Stimulated activated CD8-positive, alpha-beta memory T cell treated with anti-CD3 and anti-CD28 coated beads, Interleukin-2, amount 100 ng/mL, for 1 hour (primary cell): Measurements from ENCODE around the gene AKR1C1.
"Not testable (repeated sequence)": the region's sequence is repeated elsewhere in the genome, so short reads cannot be mapped to it uniquely, and the experiment has no call there.

ENCODE experiments used
- DNase-seq, 2 donors: peaks; one replicate each; pipeline ENCODE4 v3.0.0-alpha.2; 2020; ENCODE audit warnings: low read depth in 2 of 2

Gene AKR1C1

DNA sequence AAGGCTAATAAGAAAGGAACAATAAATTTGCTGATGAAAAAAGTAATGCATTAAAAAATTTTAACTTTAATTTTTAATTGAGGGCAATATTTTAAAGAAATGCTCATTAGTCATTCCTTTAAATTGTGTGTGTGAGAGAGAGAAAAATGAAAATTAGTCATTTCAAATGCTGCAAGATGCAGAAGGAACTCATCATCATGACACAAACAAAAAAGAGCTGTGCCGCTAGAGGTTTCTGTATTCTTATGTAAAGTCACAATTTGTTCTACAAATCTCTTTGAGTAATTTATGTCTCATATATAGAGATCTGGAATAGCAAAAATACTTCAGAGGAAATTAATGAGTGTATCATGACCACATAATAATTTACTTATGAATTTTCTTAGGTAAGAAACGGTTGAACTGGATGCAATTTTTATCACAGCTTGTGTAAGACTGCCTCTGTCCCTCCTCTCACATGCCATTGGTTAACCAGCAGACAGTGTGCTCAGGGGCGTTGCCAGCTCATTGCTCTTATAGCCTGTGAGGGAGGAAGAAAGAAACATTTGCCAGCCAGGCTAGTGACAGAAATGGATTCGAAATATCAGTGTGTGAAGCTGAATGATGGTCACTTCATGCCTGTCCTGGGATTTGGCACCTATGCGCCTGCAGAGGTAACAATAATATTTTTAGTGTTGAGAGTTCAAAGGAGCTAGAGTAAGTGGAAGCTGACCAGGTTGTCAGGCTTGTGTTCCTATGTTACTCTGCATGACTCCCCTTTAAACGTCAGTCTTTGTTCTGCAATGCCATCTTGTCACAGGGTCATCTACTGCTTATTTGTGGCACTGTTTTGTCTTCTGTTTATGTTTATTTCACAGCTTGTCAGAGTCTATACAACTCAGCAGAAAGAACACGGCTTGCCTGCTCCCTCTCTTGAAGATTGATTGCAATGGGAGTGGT lies at the start of gene AKR1C1:
Gene AKR1C1, plus strand, starts transcription at position 540 of the 939 bp plus-strand sequence. Its CDS starts 30 bp downstream, at position 570.
- not testable (repeated sequence) for DNase-seq

DNA sequence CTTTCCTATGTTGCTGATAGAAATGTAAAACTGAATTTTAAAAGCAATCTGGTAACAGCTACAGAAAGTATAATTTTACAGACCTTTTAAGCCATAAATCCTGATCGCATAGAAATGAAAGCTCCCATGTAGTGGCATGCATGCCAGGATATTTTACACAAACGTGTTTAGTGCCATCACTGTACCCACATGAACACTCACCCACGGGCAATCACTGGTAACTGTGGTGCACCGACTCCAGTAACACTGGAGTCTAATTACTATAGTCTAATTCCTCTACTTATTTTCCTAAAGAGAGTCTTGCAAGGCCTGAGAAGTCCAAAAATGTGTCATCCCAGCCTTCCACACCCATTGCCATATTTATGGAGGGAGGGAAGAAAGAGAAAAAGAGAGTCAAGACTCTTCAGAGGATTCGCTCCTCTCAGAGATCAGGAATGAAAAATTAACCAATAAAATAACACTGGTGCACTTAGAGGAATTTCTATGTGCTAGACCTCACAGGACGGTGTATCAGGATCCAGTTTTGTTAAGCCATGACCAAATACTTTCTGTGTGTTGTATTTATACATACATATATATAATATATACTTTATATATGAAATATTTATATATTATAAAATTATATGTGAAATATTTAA lies 48.9 kb upstream of the AKR1C1 start:
- DNase-seq, result no peak

DNA sequence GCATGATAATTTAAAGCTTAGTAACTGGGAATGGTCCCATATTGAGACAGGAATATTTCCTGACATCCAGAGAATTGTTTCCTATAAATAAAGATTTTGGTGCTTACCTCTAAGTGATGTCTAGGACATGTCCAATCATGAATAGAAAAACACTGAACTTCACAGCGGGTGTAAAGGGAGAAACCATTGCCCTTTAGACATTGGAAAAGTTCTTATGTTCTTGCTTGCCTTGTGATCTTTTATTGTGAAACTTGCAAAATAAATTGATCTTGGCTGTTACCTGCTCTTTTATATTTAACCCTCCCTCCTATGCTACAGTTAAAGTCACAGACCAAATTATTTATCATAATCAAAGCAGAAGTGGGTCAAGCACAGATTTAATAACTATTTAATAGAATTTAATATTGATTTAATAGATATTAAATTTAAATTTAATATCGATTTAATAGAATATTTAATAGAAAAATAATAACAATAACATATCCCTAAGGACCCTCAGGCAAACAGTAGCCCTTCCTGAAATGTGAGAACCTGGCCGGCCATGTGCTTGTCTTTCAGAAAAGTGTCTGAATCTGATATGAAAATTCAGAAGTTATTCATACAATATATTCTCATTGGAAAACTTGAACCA lies 47.0 kb upstream of the AKR1C1 start:
- DNase-seq, result no peak

DNA sequence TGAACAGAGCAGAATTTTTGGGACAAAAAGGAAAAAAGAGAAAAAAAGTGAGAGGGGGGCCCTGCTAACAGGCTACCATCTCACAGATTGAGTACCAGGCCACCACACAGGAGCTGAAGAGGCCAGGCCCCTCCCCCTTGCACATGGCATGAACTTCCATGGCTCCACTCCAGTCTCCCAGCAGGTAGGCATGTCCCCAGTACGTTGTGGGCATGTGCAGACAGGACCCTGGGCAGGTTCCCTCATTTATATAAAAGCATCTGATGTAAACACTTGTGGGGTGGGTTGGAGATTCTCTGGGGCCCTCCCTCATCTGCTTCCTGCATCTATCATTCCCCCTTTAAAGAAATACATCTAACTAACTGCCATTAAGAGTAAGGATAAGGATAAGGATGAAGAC lies 45.0 kb upstream of the AKR1C1 start:
- no peak for DNase-seq

DNA sequence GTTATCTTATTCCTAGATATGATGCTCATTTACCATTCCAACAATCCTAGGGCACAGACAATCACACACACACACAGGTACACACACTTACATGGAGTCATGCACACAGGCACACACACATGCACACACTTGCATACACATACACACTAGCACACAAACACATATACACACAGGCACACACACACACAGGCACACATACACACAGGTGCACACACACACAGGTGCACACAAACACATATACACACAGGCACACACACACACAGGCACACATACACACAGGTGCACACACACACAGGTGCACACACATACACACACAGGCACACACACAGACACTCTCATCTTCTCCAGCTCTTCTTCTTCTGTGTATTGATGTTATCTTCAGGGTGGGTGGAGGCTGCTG lies 38.7 kb upstream of the AKR1C1 start:
- DNase-seq, result not testable (repeated sequence)

DNA sequence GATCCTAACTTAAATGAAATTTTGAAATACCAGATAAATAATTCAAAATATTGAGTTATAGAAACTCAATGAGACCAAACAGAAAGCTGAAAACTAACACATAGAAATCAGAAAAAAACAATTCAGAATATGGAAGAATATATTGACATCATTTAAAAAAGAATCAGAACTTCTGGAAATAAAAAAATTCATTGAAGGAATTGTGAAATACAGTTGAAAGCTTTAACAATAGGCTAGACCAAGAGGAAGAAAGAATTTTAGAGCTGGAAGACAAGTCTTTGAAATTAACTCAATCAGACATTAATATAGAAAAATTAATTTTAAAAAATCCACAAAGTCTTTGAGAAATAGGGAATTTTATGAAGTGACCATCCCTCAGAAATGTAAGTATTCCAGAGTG lies 36.8 kb upstream of the AKR1C1 start:
- no peak for DNase-seq

DNA sequence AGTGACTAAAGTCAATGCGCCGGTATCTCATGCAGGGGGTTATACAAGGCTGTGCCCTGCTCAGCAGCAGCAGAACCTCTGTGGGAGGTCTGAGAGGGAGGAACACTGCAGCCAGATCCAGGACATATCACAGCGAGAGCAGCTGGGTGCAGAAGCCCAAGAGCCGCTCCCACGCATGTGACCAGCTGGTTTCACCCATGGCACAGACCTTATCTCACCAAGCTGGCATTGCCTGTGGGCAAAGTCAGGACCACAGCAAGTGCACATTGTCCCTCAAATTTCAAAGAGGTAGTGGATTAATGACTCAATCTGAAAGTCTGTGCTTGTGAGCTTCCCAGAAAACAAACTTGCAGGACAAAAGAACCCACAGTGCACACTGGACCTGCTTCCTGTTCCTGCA lies 31.6 kb upstream of the AKR1C1 start:
- DNase-seq, result no peak

DNA sequence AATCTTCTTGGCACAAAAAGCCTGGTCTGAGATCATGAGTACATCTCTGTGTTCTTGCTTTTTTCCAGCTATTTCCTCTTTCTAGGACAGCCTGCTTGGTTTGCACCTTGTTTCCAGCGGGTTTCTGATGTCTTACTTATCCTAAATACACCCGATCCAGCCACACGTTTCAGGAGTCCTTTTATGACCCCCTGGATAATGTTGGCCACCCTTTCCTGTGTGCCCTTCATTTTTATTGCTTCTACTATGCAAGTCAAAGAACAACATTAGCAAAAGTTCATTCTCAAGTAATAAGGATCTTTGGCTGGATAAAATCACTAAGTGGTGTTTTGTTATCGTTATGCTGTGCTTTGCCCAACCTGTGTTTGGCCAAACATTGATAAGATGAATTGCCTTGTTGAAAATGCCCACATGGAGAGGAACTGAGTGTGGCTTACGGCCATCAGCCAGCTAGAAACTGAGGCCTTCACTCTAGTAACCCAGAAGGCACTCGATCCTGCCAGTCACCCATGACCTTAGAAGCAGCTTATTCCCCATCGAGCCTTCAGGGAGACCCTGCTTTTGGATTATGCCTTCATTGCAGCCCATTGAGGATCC lies 28.7 kb upstream of the AKR1C1 start:
- DNase-seq, result no peak

DNA sequence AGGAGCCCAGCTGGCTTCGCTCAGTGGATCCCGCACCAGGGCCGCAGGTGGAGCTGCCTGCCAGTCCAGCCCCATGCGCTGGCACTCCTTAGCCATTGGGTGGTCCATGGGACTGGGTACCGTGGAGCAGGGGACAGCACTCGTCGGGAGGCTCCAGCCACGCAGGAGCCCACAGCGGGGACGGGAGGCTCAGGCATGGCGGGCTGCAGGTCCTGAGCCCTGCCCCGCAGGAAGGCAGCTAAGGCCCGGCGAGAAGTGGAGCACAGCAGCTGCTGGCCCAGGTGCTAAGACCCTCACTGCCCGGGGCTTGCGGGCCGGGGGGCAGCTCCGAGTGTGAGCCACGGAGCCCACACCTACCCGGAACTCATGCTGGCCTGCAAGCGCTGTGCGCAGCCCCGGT lies 25.9 kb upstream of the AKR1C1 start:
- DNase-seq, result no peak

DNA sequence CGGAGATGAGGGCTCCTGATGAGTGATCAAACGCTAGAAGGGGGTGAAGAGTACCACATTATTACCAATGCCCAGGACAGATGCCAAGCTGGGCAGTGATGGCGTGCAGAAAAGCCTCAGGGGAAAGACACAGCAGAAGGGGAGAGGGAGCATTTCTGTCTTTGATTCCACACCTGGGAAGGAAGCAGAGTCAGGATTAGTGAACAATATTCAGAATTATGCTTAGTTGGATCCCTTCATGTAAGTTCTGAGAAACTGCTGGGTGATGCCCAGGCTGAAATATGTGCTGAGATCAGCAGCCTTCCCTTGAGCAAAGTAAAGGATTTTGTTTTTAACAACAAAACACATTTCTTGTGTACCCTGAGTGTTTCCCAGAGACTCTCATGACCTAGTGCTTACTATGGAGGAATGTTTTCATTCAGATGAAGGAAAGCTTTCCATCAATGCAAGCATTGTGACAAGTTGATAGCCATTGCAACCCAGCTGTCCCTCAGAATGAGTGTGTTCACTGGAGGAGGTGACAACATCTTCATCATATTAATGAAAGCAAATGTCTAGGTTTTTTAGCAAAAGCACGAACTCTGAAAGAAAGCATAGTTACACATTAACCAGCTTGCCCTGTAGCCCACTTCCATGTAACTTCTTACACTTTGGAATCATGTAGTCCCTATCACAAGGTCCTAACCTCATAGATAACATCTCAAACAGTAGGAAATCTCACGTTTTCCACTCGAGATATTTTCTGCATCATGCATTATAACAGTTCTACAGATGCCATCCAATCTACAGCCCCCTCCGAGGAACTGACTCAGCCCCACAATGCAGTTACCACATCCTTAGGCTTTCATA lies 23.8 kb upstream of the AKR1C1 start:
- DNase-seq, result no peak

DNA sequence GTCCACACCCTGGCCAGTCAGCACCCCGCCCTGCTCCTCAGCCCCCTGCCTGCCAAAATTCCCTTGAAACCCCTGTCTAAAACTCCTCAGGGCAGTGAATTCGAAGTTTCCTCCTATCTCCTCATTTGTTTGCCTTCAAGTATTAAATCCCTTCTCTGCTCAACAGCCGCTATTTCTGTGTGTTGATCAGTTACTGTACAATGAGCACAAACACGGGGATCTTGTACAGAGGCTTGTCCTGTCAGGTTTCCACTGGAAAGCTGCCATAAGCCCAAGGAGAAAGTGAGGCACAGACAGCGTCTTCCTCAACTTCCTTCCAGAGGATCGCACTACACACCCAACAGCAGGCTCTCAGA lies 23.2 kb upstream of the AKR1C1 start:
- not testable (repeated sequence) for DNase-seq

DNA sequence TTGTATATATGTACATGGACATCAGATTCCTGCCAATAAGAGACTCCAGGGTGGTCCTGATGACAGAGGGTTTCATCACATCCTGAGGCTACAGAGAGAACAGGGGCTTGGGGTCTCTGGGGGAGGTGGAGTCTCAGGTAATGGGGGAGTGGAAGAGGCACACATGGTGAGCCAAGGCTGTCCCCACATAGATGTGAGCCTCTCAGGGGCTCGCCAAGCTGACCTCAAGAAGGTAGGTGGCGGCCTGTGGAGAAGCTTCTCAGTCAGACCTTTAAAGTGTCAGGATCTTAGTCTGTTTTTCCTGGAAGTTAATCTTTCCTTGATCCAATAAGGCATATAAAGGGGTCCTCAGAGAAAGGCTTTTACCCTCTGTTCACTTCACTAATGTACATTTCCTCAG lies 22.3 kb upstream of the AKR1C1 start:
- DNase-seq, result not testable (repeated sequence)

DNA sequence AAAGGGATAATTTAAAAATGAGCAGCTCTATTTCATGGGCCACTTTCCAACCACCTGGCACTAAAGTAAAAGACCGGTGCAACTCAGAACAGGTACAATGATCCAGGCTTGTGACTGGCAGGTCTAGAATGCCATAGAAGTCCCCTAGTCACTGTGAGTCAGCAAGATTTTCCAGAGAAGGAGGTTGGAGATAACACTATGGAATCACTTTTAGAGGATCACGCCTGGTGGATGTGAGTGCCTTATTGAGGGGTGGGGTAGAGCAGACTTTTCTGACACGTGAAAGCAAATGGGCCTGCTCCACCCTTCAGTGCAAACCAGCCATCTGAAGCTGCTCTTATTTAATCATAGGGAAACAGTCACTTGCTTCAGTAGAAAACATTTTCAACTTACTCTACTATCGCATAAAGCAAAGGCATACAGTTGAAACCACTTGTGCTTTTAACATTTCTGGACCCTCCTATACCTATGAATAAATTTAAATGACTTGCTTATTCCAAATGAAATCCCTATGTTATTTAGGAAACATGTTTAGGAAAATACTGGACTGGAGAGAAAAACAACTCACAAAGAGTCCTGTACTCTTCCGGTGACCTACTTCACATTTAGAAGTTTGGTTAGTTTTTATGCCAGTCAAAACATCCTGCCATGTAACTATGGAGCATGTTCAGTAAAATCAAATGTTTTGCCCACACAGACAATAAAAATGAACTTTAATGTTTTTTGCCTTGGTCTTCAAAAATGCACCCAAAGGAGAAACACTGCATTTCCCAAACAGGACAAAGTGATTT lies 21.5 kb upstream of the AKR1C1 start:
- DNase-seq, result no peak

DNA sequence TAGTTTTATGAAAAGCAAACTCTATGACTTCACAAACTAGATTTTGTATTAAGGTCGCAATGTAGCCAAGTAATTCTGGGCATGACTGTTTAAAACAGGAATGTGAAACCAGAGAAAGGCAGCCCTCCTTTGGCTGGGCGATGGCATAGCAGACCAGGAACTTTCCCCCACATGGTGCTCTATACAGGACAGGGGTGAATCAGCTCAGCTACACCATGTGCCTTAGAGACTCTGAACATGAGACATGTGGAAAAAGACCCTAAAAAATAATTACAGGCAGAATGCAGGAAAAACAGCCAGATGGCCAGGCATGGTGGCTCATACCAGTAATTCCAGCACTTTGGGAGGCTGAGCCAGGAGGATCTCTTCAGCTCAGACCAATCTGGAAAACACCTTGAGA lies 20.3 kb upstream of the AKR1C1 start:
- DNase-seq, result not testable (repeated sequence)

DNA sequence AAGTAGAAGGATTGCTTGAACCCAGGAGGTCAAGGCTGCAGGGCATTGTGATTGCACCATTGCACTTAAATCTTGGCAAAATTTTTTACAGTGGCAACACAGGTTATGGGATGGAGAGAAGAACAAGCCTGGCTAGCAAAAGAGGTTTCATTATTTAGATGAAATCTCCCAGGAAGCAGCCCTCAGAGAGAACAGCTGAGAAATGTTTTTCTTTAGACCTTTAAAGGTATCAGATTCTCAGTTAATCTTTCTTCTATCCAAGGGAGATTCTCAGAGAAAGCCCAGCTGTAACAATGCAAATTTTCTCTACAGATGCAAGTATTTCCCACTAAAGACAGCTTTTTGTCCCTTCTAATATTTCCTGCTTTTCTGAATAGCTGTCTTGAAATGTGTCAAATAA lies 19.8 kb upstream of the AKR1C1 start:
- DNase-seq, result not testable (repeated sequence)

DNA sequence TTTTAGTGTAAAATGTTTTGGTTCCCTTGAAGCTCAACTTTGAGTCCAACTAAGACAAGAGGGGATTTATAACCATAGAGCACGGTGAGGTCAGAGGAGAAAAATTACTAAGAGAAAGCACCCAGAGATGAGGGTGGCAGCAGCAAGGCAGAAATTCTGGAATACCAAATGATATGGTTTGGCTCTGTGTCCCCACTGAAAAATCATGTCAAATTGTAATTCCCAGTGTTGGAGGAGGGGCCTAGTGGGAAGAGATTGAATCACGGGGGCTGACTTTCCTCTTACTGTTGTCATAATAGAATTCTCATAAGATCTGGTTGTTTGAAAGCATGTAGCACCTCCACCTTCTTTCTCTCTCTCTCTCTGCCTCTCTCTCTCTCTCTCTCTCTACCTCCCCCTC lies 19.4 kb upstream of the AKR1C1 start:
- DNase-seq, result no peak

DNA sequence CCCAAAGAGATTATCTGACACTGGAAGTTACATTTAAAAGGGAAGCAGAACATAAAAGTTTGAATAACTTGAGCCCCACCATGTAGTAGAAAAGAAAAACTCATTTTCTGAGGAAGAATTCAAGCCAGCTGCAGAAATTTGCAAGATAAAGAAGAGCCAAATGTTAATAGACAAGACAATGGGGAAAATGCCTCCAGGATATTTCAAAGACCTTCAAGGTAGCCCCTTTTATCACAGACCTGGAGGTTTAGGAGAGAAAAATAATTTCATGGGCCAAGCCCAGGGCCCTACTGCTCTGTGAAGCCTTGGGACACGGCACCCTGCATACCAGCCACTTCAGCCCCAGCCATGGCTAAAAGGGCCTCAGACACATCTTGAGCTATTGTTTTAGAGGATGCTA lies 18.4 kb upstream of the AKR1C1 start:
- no peak for DNase-seq

DNA sequence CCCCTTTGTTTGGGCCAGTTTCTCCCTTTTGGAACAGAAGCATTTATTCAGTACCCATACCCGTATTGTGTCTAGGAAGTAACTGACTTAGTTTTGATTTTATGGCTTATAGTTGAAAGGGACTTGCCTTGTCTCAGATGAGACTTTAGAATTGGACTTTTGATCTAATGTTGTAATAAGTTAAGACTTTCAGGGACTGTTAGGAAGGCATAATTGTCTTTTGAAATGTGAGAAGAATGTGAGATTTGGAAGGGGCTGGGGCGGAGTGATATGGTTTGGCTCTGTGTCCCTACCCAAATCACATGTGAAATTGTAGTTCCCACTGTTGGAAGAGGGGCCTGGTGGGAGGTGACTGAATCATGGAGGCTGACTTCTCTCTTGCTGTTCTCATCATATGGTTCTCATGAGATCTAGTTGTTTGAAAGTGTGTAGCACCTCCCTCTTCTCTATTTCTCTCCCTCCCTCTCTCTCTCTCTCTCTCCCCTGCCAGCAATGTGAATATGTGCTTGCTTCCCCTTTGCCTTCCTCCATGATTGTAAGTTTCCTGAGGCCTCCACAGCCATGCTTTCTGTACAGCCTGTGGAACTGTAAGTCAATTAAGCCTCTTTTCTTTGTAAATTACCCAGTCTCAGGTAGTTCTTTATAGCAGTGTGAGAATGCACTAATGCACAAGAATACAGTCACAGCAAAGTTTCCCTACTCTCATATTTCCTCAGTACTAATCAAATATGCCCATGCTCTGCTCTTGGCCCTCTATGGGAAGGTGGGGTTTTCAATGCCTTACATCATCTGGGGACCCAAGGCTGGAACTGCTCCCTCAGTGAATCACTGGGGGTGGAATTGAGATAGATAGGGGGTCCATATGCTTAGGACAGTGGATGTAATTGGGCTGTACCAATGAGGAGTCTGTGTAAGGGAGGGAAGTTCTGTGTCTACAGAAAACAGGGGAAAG lies 17.2 kb upstream of the AKR1C1 start:
- no peak for DNase-seq

DNA sequence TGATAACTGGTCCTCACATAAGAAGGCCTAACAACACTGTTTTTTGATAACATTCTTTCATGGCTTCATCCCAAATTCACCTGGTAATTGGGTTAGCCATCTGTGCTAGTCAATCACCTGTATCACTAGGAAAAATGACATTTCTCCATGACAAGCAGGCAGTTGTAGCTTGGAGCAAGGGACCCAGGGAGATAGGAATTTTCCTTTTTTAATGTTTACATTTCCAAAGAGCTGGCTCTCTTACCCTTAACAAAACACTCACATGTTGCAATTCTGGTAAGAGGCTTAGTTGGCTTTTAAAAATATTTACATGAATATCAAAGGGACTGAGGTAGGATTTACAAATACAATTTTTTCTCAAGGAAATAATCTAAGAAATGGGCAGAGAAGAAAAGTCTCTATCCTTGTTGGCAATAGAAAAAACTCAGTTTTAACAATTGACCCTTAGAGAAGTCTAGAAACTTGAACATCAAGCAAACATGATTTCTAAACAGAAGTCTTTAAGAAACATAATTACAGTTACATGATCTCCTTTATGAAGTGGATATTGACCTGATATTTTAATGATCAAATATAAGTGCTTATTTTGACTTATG lies 16.1 kb upstream of the AKR1C1 start:
- no peak for DNase-seq
